Ishikawa (cell line): ENCODE results near the gene LRP8.
A peak's percentile ranks its signal among the peaks of the same experiment; 100 is the strongest.

Experiments used
- CEBPB ChIP-seq: IDR thresholded peaks from 2 replicates; pipeline ENCODE4 v1.6.1; 2012
- CREB1 ChIP-seq: IDR thresholded peaks from 2 replicates; pipeline ENCODE4 v1.6.1; 2012; ENCODE audit warnings: low read depth
- EGR1 ChIP-seq: IDR thresholded peaks from 2 replicates; pipeline ENCODE4 v1.6.1; 2012
- EP300 ChIP-seq: IDR thresholded peaks from 2 replicates; pipeline ENCODE4 v1.6.1; 2012; ENCODE audit warnings: borderline replicate concordance
- FOXM1 ChIP-seq: IDR thresholded peaks from 2 replicates; pipeline ENCODE4 v1.6.1; 2012; ENCODE audit warnings: low read depth, borderline replicate concordance
- MAX ChIP-seq: IDR thresholded peaks from 2 replicates; pipeline ENCODE4 v1.6.1; 2012
- NFIC ChIP-seq: IDR thresholded peaks from 2 replicates; pipeline ENCODE4 v1.6.1; 2012
- RAD21 ChIP-seq: IDR thresholded peaks from 2 replicates; pipeline ENCODE4 v1.6.1; 2012; ENCODE audit warnings: low read depth
- REST ChIP-seq: IDR thresholded peaks from 2 replicates; pipeline ENCODE4 v1.6.1; 2012; ENCODE audit warnings: low read depth, mild to moderate bottlenecking
- TAF1 ChIP-seq: IDR thresholded peaks from 2 replicates; pipeline ENCODE4 v1.6.1; 2012; ENCODE audit warnings: low read depth, mild to moderate bottlenecking
- TCF12 ChIP-seq: IDR thresholded peaks from 2 replicates; pipeline ENCODE4 v1.6.1; 2012; ENCODE audit warnings: low read depth
- TEAD4 ChIP-seq: IDR thresholded peaks from 2 replicates; pipeline ENCODE4 v1.6.1; 2012
- USF1 ChIP-seq: IDR thresholded peaks from 2 replicates; pipeline ENCODE4 v1.6.1; 2012
- YY1 ChIP-seq: IDR thresholded peaks from 2 replicates; pipeline ENCODE4 v1.6.1; 2012; ENCODE audit warnings: low read depth
- ZBTB7A ChIP-seq: IDR thresholded peaks from 2 replicates; pipeline ENCODE4 v1.6.1; 2012; ENCODE audit warnings: low read depth

Gene LRP8

GRCh38 chr1:53284224-53285020, 43.4 kb downstream of the LRP8 start:
- no peak for TF ChIP-seq CREB1
- no peak for TF ChIP-seq YY1
- TF ChIP-seq FOXM1 = no peak

DNA sequence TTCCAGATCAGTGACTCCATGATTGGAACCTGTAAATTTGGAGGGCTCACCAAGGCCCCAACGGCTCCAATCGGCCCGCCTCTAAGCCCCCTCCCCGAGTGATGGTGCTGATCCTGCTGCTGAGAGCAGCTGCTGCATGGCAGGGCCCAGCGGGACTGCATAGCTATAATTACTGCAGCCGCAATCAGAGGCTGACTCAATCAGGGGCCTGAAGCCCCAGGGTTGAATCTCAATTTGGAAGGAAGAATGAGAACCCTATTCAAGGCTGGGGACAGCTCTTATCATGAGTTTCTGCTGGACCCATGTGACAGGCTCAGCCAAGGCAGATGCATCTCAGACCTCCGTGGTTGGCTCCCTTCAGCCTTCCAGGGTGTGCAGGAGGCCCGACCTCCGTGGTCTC, 46.7 kb downstream of the LRP8 start:
- TF ChIP-seq RAD21 (no peak), REST (no peak), CEBPB (no peak), EGR1 (no peak)

- TF ChIP-seq CEBPB (no peak), CREB1 (no peak), TCF12 (no peak), NFIC (no peak), EGR1 (no peak), USF1 (no peak), TAF1 (no peak), FOXM1 (no peak), MAX (no peak), EP300 (no peak), RAD21 (no peak), YY1 (no peak), TEAD4 (no peak), ZBTB7A (no peak)
These were observed 47.4 kb downstream of the LRP8 start for GRCh38 chr1:53280496-53280895.

DNA sequence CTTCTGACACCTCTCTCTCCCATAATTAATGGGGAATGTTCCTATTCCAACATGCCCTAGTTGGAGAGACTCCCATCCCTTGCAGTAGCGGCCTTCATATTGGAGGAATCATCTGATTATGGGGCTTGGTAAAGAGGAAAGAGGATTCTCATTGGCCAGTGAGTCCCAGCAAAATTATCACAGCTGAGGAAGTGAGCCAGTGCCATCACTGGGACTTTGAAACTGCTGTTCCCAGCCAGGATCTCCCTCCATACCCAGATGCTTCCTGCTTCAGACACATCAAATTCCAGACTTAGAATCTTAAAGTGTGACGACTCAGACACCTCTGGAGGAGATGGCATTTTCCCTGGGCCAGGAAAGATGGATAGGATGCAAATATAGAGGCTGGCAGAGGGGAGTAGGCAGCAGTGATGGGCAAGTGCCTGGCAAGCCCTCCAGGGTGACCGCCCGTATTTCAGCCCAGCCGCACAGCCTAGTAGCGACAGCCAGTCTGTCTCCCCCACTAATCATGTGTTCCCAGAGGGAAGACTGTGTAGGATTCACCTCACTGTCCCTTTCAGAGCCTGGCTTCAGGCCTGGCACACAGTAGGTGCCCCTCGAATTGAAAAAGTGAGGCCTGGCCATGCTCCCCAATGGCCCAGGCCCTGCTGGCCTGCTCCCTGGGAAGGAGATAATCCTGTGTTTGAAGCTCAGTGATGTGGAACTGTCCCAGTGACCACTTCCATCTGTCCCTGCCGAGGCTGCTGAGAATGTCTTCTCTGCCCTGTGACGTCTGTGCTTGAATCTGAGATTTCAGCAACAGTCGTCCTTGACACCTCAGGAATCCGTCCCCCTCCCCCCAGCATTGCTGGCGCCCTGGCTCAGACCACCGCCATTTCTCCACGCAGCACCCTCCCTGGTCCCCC, 48.3 kb downstream of the LRP8 start:
- no peak for TF ChIP-seq RAD21
- no peak for TF ChIP-seq TCF12
- no peak for TF ChIP-seq MAX
- TF ChIP-seq CREB1 = no peak
- TF ChIP-seq TAF1 = no peak
- TF ChIP-seq YY1 = no peak
- no peak for TF ChIP-seq NFIC
- no peak for TF ChIP-seq REST
- no peak for TF ChIP-seq TEAD4
- no peak for TF ChIP-seq EGR1

DNA sequence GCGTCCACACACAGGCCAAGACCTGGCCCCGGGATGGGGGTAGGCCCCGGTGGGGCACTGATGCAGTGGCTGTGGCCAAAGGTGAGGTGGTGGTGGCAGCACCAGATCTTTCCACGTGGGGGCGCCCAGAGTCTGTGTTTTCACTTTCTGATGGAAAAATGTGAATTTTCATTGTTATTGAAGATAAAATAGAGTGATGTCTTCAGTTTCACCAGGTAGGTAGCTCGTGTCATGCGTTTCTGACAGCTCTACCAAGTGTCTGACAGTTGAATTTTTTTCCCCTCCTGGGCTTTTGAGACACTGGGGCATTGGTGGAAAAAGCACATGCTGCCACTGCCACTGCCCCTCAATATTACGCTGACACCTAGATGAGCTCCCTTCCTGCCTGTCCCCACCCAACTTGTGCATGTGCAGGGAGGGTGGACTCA, 49.6 kb downstream of the LRP8 start:
- TF ChIP-seq RAD21 = peak; percentile 95
- no peak for TF ChIP-seq REST
